GM19043 (cell line): ENCODE measurements around the gene BRIP1.
A peak's percentile ranks its signal among the peaks of the same experiment; 100 is the strongest.
"Not testable (repeated sequence)": the region's sequence is repeated elsewhere in the genome, so short reads cannot be mapped to it uniquely, and the experiment has no call there.

ENCODE experiments used
- ATAC-seq: cut with Tn5 transposase; IDR thresholded peaks from one replicate; pipeline ENCODE4 v1.9.1; 2021; ENCODE audit warnings: low read depth; ENCODE audit not compliant: unreplicated experiment

Gene BRIP1

DNA sequence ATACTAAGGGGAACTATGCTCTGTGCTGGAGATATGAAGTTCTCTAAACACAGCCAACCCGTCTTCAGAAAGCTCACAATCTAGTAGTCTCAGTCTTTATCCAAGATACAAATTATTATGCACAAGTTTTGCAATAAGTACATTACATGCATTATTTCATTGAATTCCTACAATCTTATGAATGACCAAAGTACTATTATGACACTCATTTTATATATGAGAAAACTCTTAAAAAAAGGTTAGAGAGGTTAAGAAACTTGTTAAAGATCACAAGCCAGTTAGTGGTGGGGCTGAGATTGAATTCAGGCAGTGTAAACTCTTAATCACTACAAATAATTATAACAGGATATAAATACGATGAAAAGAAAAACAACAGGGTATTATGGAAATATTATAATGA is 4.7 kb upstream of the BRIP1 start:
- no peak for ATAC-seq

DNA sequence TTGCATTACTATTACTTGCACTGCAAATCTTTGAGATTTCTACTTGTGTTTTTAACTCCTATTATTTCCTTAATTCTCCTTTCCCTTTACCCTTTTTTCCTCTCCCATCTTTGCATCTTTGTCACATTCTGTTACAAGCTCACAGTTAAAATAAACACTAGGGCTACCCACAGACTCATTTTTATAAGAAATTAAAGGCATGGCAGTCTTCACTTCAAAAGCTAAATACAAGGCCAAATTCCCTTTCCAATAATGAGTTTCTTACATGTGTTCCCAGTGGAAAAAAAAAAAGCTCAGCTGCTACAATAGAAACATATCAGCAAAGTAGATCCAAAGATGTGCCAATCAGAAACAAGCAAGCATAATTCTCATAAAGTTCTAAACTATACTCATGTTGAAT is 3.7 kb upstream of the BRIP1 start:
- no peak for ATAC-seq

DNA sequence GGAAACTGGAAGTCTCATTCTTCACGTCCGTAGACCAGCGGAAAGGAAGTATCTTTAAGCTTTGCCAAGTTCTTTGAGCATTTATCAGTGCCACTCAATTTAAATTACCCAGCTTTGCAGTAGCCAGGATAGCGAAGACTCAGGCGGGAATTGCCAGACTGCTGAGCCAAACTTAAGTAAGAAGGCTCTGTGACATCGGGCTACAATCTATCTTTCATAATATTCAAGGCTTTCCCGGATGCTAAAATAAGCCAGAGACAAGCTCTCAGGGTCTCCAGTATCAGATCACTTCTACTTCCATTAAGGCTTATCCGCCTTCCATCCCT is 436 bp upstream of the BRIP1 start:
- peak; percentile 26 for ATAC-seq

DNA sequence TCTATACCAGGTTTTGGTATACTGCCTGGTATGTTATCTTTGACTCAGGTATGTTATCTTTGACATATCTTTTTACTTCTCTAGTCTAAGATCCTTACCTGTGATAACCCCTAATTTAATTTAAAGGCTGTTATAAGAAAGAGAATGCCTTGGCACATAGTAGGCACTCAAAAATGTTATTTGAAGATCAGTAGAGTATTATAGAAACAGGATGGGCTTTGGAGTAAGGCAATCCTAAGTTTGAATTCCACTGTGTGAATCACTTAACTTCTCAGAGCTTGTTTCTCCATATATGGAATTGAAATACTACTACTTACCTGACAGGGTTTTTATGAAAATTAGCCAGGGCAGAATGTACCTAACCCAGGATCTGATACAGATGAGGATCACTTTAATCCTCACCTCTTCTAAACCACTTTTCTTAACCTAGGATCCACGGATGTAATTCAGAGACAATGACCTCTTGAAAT is 1.2 kb downstream of the BRIP1 start:
- ATAC-seq, result no peak

DNA sequence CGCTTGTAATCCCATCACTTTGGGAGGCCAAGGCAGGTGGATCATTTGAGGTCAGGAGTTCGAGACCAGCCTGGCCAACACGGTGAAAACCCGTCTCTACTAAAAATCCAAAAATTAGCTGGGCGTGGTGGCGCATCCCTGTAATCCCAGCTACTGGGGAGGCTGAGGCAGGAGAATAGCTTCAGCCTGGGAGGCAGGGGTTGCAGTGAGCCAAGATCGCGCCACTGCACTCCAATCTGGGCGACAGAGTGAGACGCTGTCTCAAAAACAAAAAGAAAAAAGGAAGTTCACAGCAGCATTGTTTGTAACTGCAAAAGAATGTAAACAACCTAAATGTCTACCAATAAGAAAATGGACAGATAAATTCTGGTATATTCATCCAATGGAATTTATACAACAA is 2.9 kb downstream of the BRIP1 start:
- not testable (repeated sequence) for ATAC-seq

DNA sequence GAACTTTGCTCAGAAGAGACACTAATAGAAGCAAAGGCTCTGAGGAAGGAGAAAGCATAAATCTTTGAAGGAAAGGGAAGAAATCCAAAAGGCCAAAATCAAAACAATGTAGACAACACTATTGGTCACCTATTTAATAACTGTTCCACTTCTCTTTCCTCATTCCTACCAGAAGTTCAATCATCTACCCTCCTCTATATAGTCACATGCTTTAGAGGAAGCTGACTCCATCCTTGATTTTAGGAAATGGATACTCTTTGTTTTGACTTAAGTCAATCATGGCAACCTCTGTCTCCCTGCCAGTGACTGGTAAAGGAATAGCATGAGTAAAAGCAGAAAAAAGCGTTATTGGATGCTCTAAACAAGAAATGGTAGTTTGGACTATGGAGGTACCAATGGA is 7.3 kb downstream of the BRIP1 start:
- ATAC-seq, result no peak

DNA sequence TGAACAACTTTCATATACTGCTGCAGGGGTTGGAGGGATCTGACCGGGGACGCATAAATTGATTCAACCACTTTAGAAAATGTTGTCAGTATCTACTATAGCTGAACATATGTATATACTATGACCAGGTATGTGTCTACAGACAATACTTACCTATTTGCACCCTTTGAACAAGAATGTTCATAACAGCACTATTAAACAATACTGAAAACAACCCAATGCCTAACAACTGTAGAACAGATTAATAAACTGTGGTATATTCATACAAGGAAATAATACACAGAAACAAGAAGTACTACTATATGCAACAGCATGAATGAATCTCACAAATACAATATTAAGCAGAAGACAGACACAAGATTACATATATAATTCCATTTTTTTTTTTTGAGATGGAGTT is 10.5 kb downstream of the BRIP1 start:
- no peak for ATAC-seq

DNA sequence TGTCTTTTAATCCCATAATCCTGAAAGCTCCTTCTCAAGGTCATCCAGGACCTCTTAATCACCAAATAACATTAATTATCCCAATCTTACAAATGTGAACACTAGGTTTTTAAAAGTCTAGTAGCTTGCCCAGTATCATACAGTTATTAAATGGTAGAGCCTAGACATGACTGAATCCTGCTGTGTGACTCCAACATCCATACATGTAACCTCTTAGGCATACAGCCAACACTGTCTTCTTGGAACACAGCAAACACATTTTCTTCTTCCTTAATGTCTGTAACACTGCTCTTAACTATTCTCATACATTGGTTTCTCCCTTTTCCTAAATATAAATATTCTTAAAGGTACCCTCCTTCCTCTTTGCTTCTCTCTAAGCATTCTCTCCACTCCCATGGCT is 13.7 kb downstream of the BRIP1 start:
- no peak for ATAC-seq

DNA sequence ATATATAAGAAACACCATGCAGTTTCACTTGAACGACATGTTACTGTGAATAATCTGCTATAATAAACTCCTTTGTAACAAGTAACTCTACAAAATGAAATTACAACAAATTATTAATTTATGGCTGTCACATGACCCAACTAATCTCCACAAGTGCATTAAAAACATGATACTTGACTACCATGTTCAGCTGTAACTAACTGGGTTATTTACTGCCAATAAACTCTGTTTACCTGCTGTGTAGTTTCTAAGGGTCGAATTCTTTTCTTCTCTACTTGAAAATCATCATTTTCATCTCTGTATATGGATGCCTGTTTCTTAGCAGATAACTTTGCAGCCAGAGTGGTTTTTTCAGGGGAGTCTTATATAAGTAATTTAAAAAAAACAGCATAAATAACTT is 14.4 kb downstream of the BRIP1 start:
- no peak for ATAC-seq

DNA sequence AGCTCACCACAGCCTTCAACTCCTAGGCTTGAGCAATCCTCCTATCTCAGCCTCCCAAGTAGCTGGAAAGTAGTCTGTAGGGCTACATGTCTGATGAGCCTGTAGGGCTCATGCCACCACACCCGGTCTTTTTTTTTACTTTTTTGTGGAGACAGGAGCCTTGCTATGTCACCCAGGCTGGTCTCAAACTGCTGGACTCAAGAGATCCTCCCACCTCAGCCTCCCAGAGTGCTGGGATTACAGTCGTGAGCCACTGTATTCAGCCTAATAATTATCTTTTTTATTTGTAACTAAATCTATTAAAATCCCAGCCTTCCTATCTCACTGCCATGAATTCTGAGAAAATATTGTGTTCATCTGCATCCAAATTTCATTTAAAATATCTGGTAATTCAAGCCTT is 15.1 kb downstream of the BRIP1 start:
- no peak for ATAC-seq

DNA sequence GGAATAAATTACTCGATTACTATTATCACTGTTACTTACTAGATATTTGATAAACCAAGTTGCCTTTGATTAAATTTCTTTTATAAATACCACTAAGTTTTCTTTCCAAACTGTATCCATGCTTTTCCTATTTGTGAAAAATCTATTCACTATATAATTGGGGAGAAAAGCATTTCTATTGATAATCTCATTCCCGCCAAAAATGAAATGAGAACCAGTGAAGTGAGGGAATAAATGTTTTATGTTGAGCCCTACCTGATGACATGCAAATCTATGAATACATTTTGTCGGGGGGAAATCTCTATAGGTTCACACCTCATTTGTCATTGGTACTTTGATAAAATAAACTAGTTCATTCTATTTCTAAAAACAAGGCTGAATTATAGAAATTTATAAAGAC is 15.7 kb downstream of the BRIP1 start:
- ATAC-seq, result no peak

DNA sequence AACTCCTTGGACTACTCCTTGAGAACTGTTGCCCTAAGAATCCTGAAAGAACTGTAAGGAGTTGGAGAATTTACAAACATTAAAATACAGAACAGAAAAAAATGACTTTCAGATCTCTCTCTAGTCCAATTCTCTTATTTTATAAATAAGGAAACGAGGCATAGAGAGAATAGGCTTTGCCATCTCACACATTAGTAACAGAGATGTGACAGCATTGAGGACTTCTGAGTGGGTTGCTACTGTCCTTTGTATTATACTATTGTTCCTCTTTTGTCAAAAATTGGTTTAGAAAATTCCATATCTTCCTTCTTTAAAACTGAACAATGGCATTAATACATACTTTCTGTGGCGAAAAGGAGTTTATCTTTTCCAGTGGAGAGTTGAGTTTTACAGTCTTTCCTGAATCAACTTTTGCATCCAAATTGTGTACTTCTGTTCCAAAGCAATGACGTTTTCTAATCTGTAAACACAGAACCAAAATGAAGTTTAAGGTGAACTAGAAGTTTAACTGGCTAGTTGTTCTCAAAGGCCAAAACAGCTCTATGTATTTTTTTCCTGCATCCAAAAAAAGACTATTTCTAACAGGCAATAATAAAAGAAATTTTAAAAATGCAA is 16.5 kb downstream of the BRIP1 start:
- ATAC-seq, result no peak

DNA sequence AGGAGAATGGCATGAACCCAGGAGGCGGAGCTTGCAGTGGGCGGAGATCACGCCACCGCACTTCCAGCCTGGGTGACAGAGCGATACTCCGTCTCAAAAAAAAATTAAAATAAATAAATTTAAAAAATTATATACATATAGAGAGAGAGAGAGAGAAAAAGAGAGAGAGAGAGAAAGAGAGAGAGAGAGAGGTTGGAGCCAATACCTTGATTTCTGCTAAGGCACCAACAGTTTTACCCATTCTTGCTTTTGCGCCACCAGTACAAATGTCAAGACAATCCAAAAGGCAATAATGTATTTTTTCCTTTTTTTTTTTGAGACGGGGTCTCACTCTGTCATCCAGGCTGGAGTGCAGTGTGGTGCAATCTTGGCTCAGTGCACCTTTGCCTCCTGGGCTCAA is 17.2 kb downstream of the BRIP1 start:
- no peak for ATAC-seq

DNA sequence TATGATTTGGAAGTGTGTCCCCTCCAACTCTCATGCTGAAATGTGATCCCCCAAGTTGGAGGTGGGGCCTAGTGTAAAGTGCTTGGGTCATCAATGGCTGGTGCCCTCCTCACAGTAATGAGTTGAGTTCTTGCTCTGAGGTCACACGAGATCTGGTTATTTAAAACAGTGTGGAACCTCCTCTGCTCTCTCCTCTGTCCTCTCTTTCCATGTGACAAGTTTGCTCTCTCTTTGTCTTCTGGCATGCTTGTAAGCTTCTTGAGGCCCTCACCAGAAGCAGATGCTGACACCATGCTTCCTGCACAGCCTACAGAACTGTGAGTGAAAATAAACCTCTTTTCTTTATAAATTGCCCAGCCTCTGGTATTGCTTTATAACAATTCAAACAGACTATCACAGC is 19.9 kb downstream of the BRIP1 start:
- ATAC-seq, result no peak

DNA sequence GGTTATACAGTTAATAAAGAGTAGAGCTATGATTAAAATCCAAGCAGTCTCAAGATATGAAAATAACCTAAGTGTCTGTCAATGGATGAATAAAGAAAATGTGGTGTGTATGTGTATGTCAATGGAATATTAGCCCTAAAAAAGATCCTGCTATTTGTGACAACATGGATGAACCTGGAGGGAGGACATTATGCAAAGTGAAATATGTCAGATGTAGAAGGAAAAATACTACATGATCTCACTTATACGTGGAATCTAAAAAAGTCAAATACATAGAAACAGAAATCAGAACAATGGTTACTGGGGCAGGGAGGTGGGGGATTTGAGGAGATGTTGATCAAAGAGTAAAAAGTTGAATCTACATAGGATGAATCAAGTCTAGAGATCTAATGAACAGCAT is 20.4 kb downstream of the BRIP1 start:
- ATAC-seq, result no peak

DNA sequence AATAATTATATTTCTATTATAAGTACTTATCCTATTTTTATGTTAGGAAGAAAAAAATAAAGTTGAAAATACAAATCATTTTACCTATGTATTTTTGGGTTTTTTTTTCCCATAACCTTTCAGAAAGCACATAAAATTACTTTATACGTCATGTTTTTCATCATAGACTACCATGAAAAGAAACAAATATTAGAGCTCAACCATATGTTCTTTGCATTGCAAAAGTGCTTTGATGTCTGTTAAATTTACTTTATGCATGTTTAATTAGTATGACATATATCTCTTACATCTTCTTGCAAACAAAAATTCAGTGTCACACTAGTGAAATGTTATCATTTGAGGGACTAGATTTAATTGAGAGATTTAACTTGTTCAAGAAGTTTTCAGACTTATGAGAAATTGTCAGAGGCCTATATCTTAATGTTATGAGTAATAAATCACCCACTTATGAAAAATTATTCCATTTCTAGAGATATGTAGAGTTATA is 24.0 kb downstream of the BRIP1 start:
- no peak for ATAC-seq

DNA sequence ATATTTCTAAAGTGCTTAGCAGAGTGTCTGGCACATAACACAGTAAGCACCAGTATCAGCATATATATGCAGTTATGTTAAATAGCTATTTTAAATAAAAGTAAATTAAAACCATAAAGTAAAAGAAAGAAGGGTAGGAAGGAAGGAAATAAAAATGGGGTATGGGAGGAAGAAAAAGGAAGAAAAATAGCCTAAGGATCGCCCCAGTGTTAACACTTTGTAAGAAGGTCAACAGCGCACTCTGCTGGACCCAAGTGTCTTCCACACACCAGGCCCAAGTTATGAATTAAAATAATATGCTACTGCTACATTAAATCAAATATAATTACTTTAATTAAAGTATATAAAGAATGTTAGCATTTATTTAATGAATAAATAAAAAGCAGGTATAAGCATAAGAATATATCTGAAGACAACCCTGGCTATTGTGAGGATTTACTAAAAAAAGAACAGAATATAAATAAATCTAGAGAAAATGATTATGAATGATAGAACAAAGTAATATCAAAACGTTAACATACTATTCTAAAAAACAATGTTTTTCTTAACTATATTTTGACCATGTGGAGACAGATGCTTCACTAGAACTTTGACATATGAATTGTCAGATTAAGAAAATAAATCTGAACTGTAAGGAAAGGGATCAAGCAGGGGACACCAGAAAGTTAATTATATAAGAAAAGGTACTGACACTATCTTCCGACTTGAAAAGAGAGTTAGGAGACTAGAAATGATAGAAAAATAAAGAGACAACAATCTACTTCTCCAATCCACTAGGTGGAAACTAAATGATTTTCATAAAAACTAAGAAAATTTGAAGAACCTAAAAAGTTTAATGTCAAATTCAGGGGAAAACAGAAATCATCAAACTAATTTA is 25.9 kb downstream of the BRIP1 start:
- ATAC-seq, result no peak

DNA sequence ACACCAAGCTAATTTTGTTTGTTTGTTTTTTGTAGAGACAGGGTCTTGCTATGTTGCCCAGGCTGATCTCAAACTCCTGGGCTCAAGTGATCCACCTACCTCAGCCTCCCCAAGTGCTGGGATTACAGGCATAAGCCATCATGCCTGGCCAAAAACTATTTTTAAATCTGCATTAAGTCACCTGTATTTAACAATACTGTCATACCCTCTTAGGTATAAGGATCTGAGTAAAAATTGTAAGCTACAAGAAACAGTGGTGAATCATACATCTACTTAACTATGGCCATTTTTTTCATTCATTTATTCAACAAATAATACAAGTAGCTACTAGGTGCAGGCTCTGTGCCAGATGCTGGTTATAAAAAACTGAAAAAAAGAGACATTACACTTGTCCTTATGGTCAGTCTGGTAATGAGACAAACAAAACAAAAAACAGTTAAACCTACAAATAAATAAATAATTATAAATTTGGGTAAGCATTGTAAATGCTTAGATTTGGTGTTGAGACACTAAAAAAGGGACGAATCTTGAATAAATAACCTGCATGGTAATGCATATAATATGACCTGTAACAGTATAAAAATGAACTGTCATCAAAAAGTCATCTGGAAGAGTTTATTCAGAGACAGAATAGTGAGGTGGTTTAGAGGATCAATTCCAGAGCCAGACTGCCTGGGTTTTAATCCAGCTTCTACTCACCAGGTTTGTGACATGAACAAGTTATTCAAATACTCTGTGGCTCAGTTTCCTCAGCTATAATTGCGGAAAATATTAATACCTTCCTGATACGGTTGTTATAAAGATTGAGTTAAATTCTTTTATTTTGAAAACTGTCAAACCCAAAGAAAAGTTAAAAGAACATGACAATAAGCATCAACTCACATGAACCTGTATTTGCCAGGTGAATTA is 26.8 kb downstream of the BRIP1 start:
- no peak for ATAC-seq

DNA sequence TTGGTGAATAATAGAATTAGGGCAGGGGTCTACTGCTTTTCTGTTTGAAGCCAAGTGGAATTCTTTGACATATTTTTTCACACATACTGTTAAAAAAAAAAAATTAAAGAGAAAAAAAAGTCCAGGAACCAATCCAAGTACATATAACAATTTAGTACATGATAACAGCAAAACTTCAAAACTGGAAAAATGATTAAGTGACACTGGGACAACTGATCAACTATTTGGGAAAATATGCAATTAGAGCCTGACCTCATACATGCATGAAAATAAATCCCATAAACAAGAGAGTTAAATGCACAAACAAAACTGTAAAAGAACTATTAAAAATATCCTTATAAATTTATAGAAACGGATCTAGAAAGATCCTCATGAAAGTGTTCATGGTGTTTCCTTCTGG is 27.7 kb downstream of the BRIP1 start:
- ATAC-seq, result no peak

DNA sequence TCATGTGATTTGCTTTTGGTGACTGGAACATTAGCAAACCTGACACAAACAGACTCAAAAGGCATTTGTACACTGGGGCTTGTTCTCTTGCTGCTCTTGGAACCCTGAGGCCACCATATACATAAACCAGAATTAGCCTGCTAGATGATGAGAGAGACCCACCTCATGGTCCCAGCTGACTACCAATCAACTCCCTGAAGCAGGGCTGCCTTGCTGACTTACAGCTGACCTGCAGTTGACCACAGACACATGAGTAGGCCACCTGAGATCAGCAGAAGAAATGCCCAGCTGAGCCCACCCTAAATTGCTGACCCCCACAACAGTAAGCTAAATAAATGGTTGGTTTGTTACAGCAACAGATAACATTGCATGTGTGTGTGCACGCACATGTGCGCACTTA is 28.7 kb downstream of the BRIP1 start:
- no peak for ATAC-seq

DNA sequence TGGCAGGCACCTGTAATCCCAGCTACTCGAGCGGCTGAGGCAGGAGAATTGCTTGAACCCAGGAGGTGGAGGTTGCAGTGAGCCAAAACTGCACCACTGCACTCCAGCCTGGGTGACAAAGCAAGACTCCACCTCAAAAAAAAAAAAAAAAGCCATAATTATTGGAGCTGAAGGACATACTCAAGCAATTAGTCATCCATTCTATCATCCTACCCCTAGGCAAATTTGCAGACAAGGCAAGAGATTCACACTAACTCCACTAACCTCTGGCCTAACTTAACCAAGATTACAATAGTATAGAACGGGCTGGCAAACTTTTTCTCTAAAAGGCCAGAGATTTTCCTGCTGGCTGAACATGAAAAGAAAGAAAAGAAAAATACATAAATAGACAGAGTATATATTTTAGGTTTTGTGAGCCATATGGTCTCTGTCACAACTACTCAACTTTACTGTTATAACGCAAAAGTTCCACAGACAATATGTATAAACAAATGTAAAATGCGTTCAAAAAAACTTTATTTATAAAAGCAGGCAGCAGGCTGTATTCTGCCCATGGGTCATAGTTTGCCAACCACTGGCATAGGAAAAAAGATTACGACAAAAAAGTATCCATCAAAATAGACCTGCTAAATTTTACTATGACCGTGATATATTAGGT is 29.7 kb downstream of the BRIP1 start:
- ATAC-seq, result no peak
